Measurements from ENCODE around the gene SP100.
A peak's percentile ranks its signal among the peaks of the same experiment; 100 is the strongest.
"Not testable (repeated sequence)": the region's sequence is repeated elsewhere in the genome, so short reads cannot be mapped to it uniquely, and the experiment has no call there.

The SP100 gene

GRCh38 chr2:230408244-230408842, 7.7 kb upstream of the SP100 start:
- H4K20me1 ChIP-seq (ENCODE audit: low read depth, low read length), result no peaks in the 10 kb centered on the region
- H2AFZ ChIP-seq (ENCODE audit: low read depth, low read length, severe bottlenecking), result no peak overlapping the region
- no peak overlapping the region for H3K27ac ChIP-seq (ENCODE audit: low read depth, low read length)
- no peaks in the 10 kb centered on the region for H3K36me3 ChIP-seq (ENCODE audit: low read length)
- H3F3A ChIP-seq (ENCODE audit: insufficient read depth), result no peaks in the 10 kb centered on the region
- no peaks in the 10 kb centered on the region for H3K79me2 ChIP-seq (ENCODE audit: insufficient read depth, low read length)
- no peaks in the 10 kb centered on the region for H3K9me2 ChIP-seq (replicated peaks; ENCODE audit: insufficient read depth, low read length)
- H3K9me3 ChIP-seq (ENCODE audit: insufficient read depth, low read length), result no peaks in the 10 kb centered on the region
- no peak for TF ChIP-seq EZH2phosphoT487 (conservative IDR thresholded peaks at IDR 0.05; ENCODE audit: low read length)
- TF ChIP-seq CTCF (IDR thresholded peaks at IDR 0.05; ENCODE audit: insufficient read depth, low read length, poor library complexity, severe bottlenecking), result no peak
- H3K27me3 ChIP-seq (ENCODE audit: low read length), result no peaks in the 10 kb centered on the region
- no peak overlapping the region for H3K4me3 ChIP-seq (ENCODE audit: insufficient read depth, low read length, poor library complexity, severe bottlenecking)
- no peak overlapping the region for H3K9ac ChIP-seq (ENCODE audit: low read length)
- no peak overlapping the region for H3K4me2 ChIP-seq (ENCODE audit: low read depth, low read length, poor library complexity, severe bottlenecking)

- H3K79me2 ChIP-seq (ENCODE audit: insufficient read depth, low read length); H3K4me2 ChIP-seq (ENCODE audit: low read depth, low read length, poor library complexity, severe bottlenecking); H3K9ac ChIP-seq (ENCODE audit: low read length); H3K9me2 ChIP-seq (replicated peaks; ENCODE audit: insufficient read depth, low read length); H3F3A ChIP-seq (ENCODE audit: insufficient read depth); H3K36me3 ChIP-seq (ENCODE audit: low read length); H3K4me3 ChIP-seq (ENCODE audit: insufficient read depth, low read length, poor library complexity, severe bottlenecking); H3K9me3 ChIP-seq (ENCODE audit: insufficient read depth, low read length); H4K20me1 ChIP-seq (ENCODE audit: low read depth, low read length); H3K27me3 ChIP-seq (ENCODE audit: low read length); H2AFZ ChIP-seq (ENCODE audit: low read depth, low read length, severe bottlenecking); H3K27ac ChIP-seq (ENCODE audit: low read depth, low read length): not testable (repeated sequence)
Measured at GRCh38 chr2:230409316-230409715, 6.7 kb upstream of the SP100 start.

GRCh38 chr2:230410263-230410662, 5.7 kb upstream of the SP100 start:
- Histone ChIP-seq H4K20me1 (ENCODE audit: low read depth, low read length) (no peaks in the 10 kb centered on the region), H2AFZ (ENCODE audit: low read depth, low read length, severe bottlenecking) (no peak overlapping the region), H3K4me2 (ENCODE audit: low read depth, low read length, poor library complexity, severe bottlenecking) (no peak overlapping the region), H3K4me3 (ENCODE audit: insufficient read depth, low read length, poor library complexity, severe bottlenecking) (no peak overlapping the region), H3K27me3 (ENCODE audit: low read length) (no peaks in the 10 kb centered on the region), H3K36me3 (ENCODE audit: low read length) (no peaks in the 10 kb centered on the region), H3K9me2 (replicated peaks; ENCODE audit: insufficient read depth, low read length) (no peaks in the 10 kb centered on the region), H3K9ac (ENCODE audit: low read length) (no peak overlapping the region), H3K27ac (ENCODE audit: low read depth, low read length) (no peak overlapping the region), H3F3A (ENCODE audit: insufficient read depth) (peaks cover 5% of the 10 kb centered on the region; the same call in 1 of the 2 replicates), H3K9me3 (ENCODE audit: insufficient read depth, low read length) (no peaks in the 10 kb centered on the region), H3K79me2 (ENCODE audit: insufficient read depth, low read length) (no peaks in the 10 kb centered on the region)
- TF ChIP-seq EZH2phosphoT487 (conservative IDR thresholded peaks at IDR 0.05; ENCODE audit: low read length) (no peak), CTCF (IDR thresholded peaks at IDR 0.05; ENCODE audit: insufficient read depth, low read length, poor library complexity, severe bottlenecking) (no peak)

- peaks cover 5% of the 10 kb centered on the region; the same call in 1 of the 2 replicates for H3F3A ChIP-seq (ENCODE audit: insufficient read depth)
- H3K9me2 ChIP-seq (replicated peaks; ENCODE audit: insufficient read depth, low read length), result no peaks in the 10 kb centered on the region
- no peak overlapping the region for H3K27ac ChIP-seq (ENCODE audit: low read depth, low read length)
- H3K79me2 ChIP-seq (ENCODE audit: insufficient read depth, low read length), result no peaks in the 10 kb centered on the region
- no peaks in the 10 kb centered on the region for H3K27me3 ChIP-seq (ENCODE audit: low read length)
- H3K36me3 ChIP-seq (ENCODE audit: low read length), result no peaks in the 10 kb centered on the region
- peak overlapping the region; percentile 60 for H3K4me2 ChIP-seq (ENCODE audit: low read depth, low read length, poor library complexity, severe bottlenecking)
- H3K4me3 ChIP-seq (ENCODE audit: insufficient read depth, low read length, poor library complexity, severe bottlenecking), result peak overlapping the region; percentile 52
- H3K9me3 ChIP-seq (ENCODE audit: insufficient read depth, low read length), result no peaks in the 10 kb centered on the region
- no peaks in the 10 kb centered on the region for H4K20me1 ChIP-seq (ENCODE audit: low read depth, low read length)
- peak overlapping the region; percentile 56 for H2AFZ ChIP-seq (ENCODE audit: low read depth, low read length, severe bottlenecking)
- peak overlapping the region; percentile 66 for H3K9ac ChIP-seq (ENCODE audit: low read length)
- TF ChIP-seq CTCF (IDR thresholded peaks at IDR 0.05; ENCODE audit: insufficient read depth, low read length, poor library complexity, severe bottlenecking), result no peak
- no peak for TF ChIP-seq EZH2phosphoT487 (conservative IDR thresholded peaks at IDR 0.05; ENCODE audit: low read length)
Measured at GRCh38 chr2:230410861-230411569, 5.0 kb upstream of the SP100 start.
